ENCODE results near the gene MEI1.

Gene MEI1

DNA sequence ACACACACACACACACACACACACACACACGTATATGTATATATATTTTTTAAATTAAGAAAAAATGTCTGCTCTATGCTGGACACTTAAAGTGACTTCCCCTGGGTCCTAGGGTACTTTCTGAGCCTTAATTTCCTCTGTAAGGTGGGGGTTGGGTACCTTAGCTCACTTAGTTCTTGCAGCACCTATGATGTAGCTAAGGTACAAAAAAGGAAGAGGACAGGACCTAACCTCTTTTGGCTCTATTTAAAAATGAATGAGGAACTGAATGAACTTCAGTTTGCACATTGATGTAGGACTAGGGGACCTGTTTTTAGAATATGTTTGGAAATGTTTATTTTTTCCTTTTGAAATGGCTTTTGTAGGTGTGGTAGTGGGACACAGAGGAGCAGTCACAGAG is 144.7 kb downstream of the MEI1 start:
- peaks cover 21% of the 10 kb centered on the region for H3K4me1 ChIP-seq (ENCODE audit: low read depth, poor library complexity, severe bottlenecking)
- peaks cover 88% of the 10 kb centered on the region for H3K79me2 ChIP-seq (ENCODE audit: insufficient read depth, low read depth)
- no peaks in the 10 kb centered on the region for H3K27me3 ChIP-seq (ENCODE audit: insufficient read depth, low read depth)
- H3K4me2 ChIP-seq = no peak overlapping the region
- H3K4me3 ChIP-seq (IDR thresholded peaks at IDR 0.05; ENCODE audit: insufficient read depth, low read depth, low read length) = no peak overlapping the region
- TF ChIP-seq, protein P1, sequence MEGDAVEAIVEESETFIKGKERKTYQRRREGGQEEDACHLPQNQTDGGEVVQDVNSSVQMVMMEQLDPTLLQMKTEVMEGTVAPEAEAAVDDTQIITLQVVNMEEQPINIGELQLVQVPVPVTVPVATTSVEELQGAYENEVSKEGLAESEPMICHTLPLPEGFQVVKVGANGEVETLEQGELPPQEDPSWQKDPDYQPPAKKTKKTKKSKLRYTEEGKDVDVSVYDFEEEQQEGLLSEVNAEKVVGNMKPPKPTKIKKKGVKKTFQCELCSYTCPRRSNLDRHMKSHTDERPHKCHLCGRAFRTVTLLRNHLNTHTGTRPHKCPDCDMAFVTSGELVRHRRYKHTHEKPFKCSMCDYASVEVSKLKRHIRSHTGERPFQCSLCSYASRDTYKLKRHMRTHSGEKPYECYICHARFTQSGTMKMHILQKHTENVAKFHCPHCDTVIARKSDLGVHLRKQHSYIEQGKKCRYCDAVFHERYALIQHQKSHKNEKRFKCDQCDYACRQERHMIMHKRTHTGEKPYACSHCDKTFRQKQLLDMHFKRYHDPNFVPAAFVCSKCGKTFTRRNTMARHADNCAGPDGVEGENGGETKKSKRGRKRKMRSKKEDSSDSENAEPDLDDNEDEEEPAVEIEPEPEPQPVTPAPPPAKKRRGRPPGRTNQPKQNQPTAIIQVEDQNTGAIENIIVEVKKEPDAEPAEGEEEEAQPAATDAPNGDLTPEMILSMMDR (conservative IDR thresholded peaks at IDR 0.05; ENCODE audit: low read depth, low read length) = no peak
- no peak overlapping the region for H3K9ac ChIP-seq
- H4K20me1 ChIP-seq (ENCODE audit: insufficient read depth) = peaks cover 35% of the 10 kb centered on the region
- H3K36me3 ChIP-seq (ENCODE audit: insufficient read depth) = 0 out of 2 replicates have a peak, but pooled peaks cover 2% of the 10 kb centered on the region
- no peak overlapping the region for H3K27ac ChIP-seq
- H2AFZ ChIP-seq (ENCODE audit: low read depth) = no peak overlapping the region

- H3K27me3 ChIP-seq (ENCODE audit: insufficient read depth, low read depth) = no peaks in the 10 kb centered on the region
- H2AFZ ChIP-seq (ENCODE audit: low read depth) = no peak overlapping the region
- H3K27ac ChIP-seq = no peak overlapping the region
- H3K79me2 ChIP-seq (ENCODE audit: insufficient read depth, low read depth) = peaks cover 92% of the 10 kb centered on the region
- H3K4me3 ChIP-seq (IDR thresholded peaks at IDR 0.05; ENCODE audit: insufficient read depth, low read depth, low read length) = no peak overlapping the region
- H3K9ac ChIP-seq = no peak overlapping the region
- TF ChIP-seq, protein P1 (conservative IDR thresholded peaks at IDR 0.05; ENCODE audit: low read depth, low read length) = no peak
- peaks cover 37% of the 10 kb centered on the region for H4K20me1 ChIP-seq (ENCODE audit: insufficient read depth)
- H3K4me2 ChIP-seq = no peak overlapping the region
- H3K36me3 ChIP-seq (ENCODE audit: insufficient read depth) = no peaks in the 10 kb centered on the region
- peaks cover 21% of the 10 kb centered on the region for H3K4me1 ChIP-seq (ENCODE audit: low read depth, poor library complexity, severe bottlenecking)
Measured at GRCh38 chr22:41844513-41844912, 145.2 kb downstream of the MEI1 start.

- H3K4me3 ChIP-seq (IDR thresholded peaks at IDR 0.05; ENCODE audit: insufficient read depth, low read depth, low read length) = no peak overlapping the region
- no peaks in the 10 kb centered on the region for H3K36me3 ChIP-seq (ENCODE audit: insufficient read depth)
- no peak overlapping the region for H3K27ac ChIP-seq
- H4K20me1 ChIP-seq (ENCODE audit: insufficient read depth) = peaks cover 39% of the 10 kb centered on the region
- peaks cover 96% of the 10 kb centered on the region for H3K79me2 ChIP-seq (ENCODE audit: insufficient read depth, low read depth)
- peaks cover 21% of the 10 kb centered on the region for H3K4me1 ChIP-seq (ENCODE audit: low read depth, poor library complexity, severe bottlenecking)
- no peak overlapping the region for H3K9ac ChIP-seq
- TF ChIP-seq, protein P1 (conservative IDR thresholded peaks at IDR 0.05; ENCODE audit: low read depth, low read length) = no peak
- no peak overlapping the region for H3K4me2 ChIP-seq
- no peak overlapping the region for H2AFZ ChIP-seq (ENCODE audit: low read depth)
- no peaks in the 10 kb centered on the region for H3K27me3 ChIP-seq (ENCODE audit: insufficient read depth, low read depth)
Measured at GRCh38 chr22:41845380-41846267, 146.3 kb downstream of the MEI1 start.

DNA sequence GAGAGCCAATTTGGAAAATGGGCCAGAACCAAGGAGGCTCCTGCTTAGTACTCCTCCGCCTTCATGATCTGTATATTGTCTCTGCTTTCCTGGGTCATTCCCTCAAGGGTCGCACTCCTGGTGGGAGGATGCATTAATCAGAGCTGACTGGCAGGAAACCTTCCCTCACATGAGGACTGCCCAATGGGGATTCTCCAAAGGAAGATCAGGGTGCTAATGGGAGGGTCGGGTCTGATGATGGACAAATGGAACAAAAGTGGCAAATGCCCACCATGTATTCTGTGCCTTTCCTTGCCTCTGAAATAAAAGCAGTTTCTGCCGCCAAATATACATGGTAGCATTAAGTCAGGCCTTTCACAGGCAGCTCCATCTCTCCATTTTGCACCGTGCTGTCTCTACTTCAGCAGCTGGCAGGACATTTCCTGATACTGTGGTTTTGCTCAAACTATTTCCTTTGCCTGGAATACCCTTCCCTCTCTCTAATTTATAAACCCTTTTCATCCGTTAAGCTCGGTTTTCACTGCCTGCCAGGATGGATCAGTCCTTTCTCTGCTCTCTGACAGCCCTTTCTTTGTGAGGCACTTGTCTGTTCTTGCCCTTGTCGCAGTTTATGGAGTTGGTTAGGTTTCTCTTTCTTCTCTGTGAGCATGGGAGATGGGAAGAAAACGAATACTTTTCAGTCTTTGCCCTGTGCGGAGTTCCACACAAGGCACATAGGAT is 147.1 kb downstream of the MEI1 start:
- H3K9ac ChIP-seq = no peak overlapping the region
- TF ChIP-seq, protein P1 (conservative IDR thresholded peaks at IDR 0.05; ENCODE audit: low read depth, low read length) = no peak

More for the DNA sequence above, 147.1 kb downstream of the MEI1 start:
- no peaks in the 10 kb centered on the region for H3K36me3 ChIP-seq (ENCODE audit: insufficient read depth)
- peaks cover 39% of the 10 kb centered on the region for H4K20me1 ChIP-seq (ENCODE audit: insufficient read depth)
- peaks cover 96% of the 10 kb centered on the region for H3K79me2 ChIP-seq (ENCODE audit: insufficient read depth, low read depth)
- H3K27me3 ChIP-seq (ENCODE audit: insufficient read depth, low read depth) = no peaks in the 10 kb centered on the region
- peaks cover 21% of the 10 kb centered on the region for H3K4me1 ChIP-seq (ENCODE audit: low read depth, poor library complexity, severe bottlenecking)
- H3K4me3 ChIP-seq (IDR thresholded peaks at IDR 0.05; ENCODE audit: insufficient read depth, low read depth, low read length) = no peak overlapping the region
- H2AFZ ChIP-seq (ENCODE audit: low read depth) = no peak overlapping the region
- H3K4me2 ChIP-seq = no peak overlapping the region
- no peak overlapping the region for H3K27ac ChIP-seq

Measured in KMS-11 (cell line).